Endothelial cell of umbilical vein (primary cell): ENCODE results near the gene VPS13A. TPM values are rescaled to one million over a fixed set of nuclear protein-coding genes. Genes with fewer than 3 reads are reported as not detected.

Experiments
- BruUV-seq: library from RNA; stranded (reverse); fragments of 400-500 nt; replicated peaks from 2 replicates; lab custom pipeline; 2021; lab: Mats Ljungman, UMichigan
- CTCF ChIA-PET: fragments of 300-600, 350-600 bp; sonication (Branson Sonifier 250); formaldehyde crosslinking; loops from one replicate; lab custom pipeline; 2021; ENCODE audit warnings: antibody characterized with exemption, inconsistent platforms; lab: Charles Lee
- POLR2A ChIA-PET: fragments of 300-600, 350-600 bp; sonication (Branson Sonifier 250); formaldehyde crosslinking; loops from one replicate; lab custom pipeline; 2021; ENCODE audit warnings: antibody characterized with exemption, inconsistent platforms; lab: Charles Lee
- DNase-seq: peaks from one replicate; pipeline ENCODE4 v3.0.0-alpha.2; 2011; ENCODE audit warnings: low read depth, low spot score
- FAIRE-seq: peaks from 2 replicates; lab custom pipeline; 2011; peaks lifted over from hg19 to GRCh38; lab: Jason Lieb, UNC
- H2AFZ ChIP-seq: 2 replicates; pipeline ENCODE4 v1.6.0; 2012; ENCODE audit warnings: low read depth, low read length, control low read depth, inconsistent platforms
- H3K27ac ChIP-seq: 2 replicates; pipeline ENCODE4 v1.5.1; 2011; ENCODE audit warnings: low read depth, mild to moderate bottlenecking, control low read depth, low read length, moderate library complexity; ENCODE audit not compliant: insufficient read depth
- H3K27me3 ChIP-seq, 2 experiments: 2 replicates each; pipeline versions ENCODE4 v1.6.0 to v1.6.1; 2011; ENCODE audit warnings: low read length in 2 of 2, mixed read lengths in 1 of 2; ENCODE audit not compliant: control insufficient read depth in 2 of 2, insufficient read depth in 2 of 2
- H3K36me3 ChIP-seq, 2 experiments: 2 replicates in 1 of 2; 3 replicates in 1 of 2; pipeline ENCODE4 v1.5.1; 2011; ENCODE audit warnings: low read length in 2 of 2, mild to moderate bottlenecking in 1 of 2, moderate library complexity in 1 of 2; ENCODE audit not compliant: control insufficient read depth in 2 of 2, insufficient read depth in 2 of 2; ENCODE audit errors: extremely low read depth in 1 of 2
- H3K4me1 ChIP-seq: 3 replicates; pipeline ENCODE4 v1.5.1; 2011; ENCODE audit warnings: mild to moderate bottlenecking, low read length; ENCODE audit not compliant: control insufficient read depth, insufficient read depth; ENCODE audit errors: extremely low read depth
- H3K4me2 ChIP-seq: 2 replicates; pipeline ENCODE4 v1.6.1; 2011; ENCODE audit warnings: low read length, control low read depth, mixed read lengths; ENCODE audit not compliant: insufficient read depth
- H3K4me3 ChIP-seq, 3 experiments: fragments of 200-600 bp in 1 of 3; sonication (generic), shearing (Covaris generic) in 1 of 3; replicated peaks in 1 of 3; 2 replicates each; pipeline ENCODE4 v1.5.1; 2011 to 2016; ENCODE audit warnings: control low read depth in 3 of 3, low read length in 3 of 3, mild to moderate bottlenecking in 2 of 3, inconsistent platforms in 1 of 3, low read depth in 1 of 3, moderate library complexity in 1 of 3; ENCODE audit not compliant: insufficient read depth in 1 of 3
- H3K79me2 ChIP-seq: 2 replicates; pipeline ENCODE4 v1.6.0; 2012; ENCODE audit warnings: low read length, inconsistent platforms; ENCODE audit not compliant: control insufficient read depth, insufficient read depth
- H3K9ac ChIP-seq: replicated peaks from 2 replicates; pipeline ENCODE3; 2011; ENCODE audit warnings: low read length, control low read depth; ENCODE audit not compliant: insufficient read depth; ENCODE audit errors: extremely low read depth
- H3K9me1 ChIP-seq: replicated peaks from 3 replicates; pipeline ENCODE4 v1.6.0; 2011; ENCODE audit warnings: mild to moderate bottlenecking, low read length; ENCODE audit not compliant: control insufficient read depth, insufficient read depth; ENCODE audit errors: extremely low read depth
- H3K9me3 ChIP-seq: replicated peaks from 2 replicates; pipeline ENCODE4 v1.5.1; 2012; ENCODE audit warnings: low read length, inconsistent platforms; ENCODE audit not compliant: control insufficient read depth, insufficient read depth
- H4K20me1 ChIP-seq: replicated peaks from 2 replicates; pipeline ENCODE3; 2011; ENCODE audit warnings: mild to moderate bottlenecking, low read length; ENCODE audit not compliant: control insufficient read depth, insufficient read depth; ENCODE audit errors: extremely low read depth
- CTCF ChIP-seq, 2 donors: IDR thresholded peaks; 1 replicate in 1 of 2; 2 replicates in 1 of 2; pipeline ENCODE4 v1.5.1; 2011; ENCODE audit warnings: low read length in 2 of 2, mild to moderate bottlenecking in 2 of 2, moderate library complexity in 2 of 2, control low read depth in 1 of 2, inconsistent platforms in 1 of 2, low read depth in 1 of 2; ENCODE audit not compliant: insufficient read depth in 1 of 2; ENCODE audit errors: extremely low read depth in 1 of 2
- EZH2 ChIP-seq: IDR thresholded peaks from 2 replicates; pipeline ENCODE4 v1.6.1; 2012; ENCODE audit warnings: borderline replicate concordance, low read depth, mild to moderate bottlenecking, moderate library complexity, low read length, inconsistent platforms; ENCODE audit not compliant: severe bottlenecking
- FOS ChIP-seq: IDR thresholded peaks from 2 replicates; pipeline ENCODE4 v1.6.1; 2011; ENCODE audit warnings: mild to moderate bottlenecking, low read length, moderate library complexity, borderline replicate concordance; ENCODE audit not compliant: insufficient read depth
- GATA2 ChIP-seq: IDR thresholded peaks from 2 replicates; pipeline ENCODE4 v1.7.0; 2011; ENCODE audit warnings: low read depth, mild to moderate bottlenecking, moderate library complexity, mixed read lengths, low read length; ENCODE audit not compliant: insufficient read length, insufficient read depth
- JUN ChIP-seq: IDR thresholded peaks from 2 replicates; pipeline ENCODE4 v1.6.1; 2011; ENCODE audit warnings: borderline replicate concordance, low read depth; ENCODE audit not compliant: insufficient read length, insufficient read depth
- MAX ChIP-seq: IDR thresholded peaks from 2 replicates; pipeline ENCODE4 v1.6.1; 2011; ENCODE audit not compliant: insufficient read depth, insufficient read length
- MYC ChIP-seq: IDR thresholded peaks from one replicate; pipeline ENCODE4 v1.6.1; 2011; ENCODE audit warnings: mild to moderate bottlenecking, low read depth, low read length
- POLR2A ChIP-seq: IDR thresholded peaks from 2 replicates; pipeline ENCODE4 v1.6.1; 2012; ENCODE audit warnings: low read depth, mild to moderate bottlenecking, control low read depth, low read length
- POLR2AphosphoS5 ChIP-seq: IDR thresholded peaks from 2 replicates; pipeline ENCODE4 v1.6.1; 2012; ENCODE audit warnings: low read depth, mild to moderate bottlenecking, control low read depth, low read length, moderate library complexity; ENCODE audit not compliant: insufficient read depth
- dilution Hi-C: fragments of 300-500 bp; cut with MboI; formaldehyde crosslinking; loops from one replicate; pipeline ENCODE4 v1.15.0; 2019; ENCODE audit warnings: low sequenced_read_pairs; ENCODE audit not compliant: extremely low pct_ligation_motif_present
- intact Hi-C: fragments of 100-400 bp; cut with micrococcal nuclease; formaldehyde crosslinking; loops from one replicate; pipeline ENCODE4 v1.10.0; 2022
- polyA plus RNA-seq, 4 experiments: library from polyadenylated mRNA; depleted of rRNA in 3 of 4; stranded (reverse) in 3 of 4; unstranded in 1 of 4; fragments of >200 nt; gene quantifications; 2 replicates each; pipeline versions ENCODE4 v1.2.1 to v1.2.3, GENCODE V29; 2011 to 2012; ENCODE audit warnings: missing spikeins in 1 of 4
- total RNA-seq: library from RNA; stranded (reverse); gene quantifications from 2 replicates; pipeline ENCODE4 v1.2.3, GENCODE V29; 2021

VPS13A gene
- total and polyA plus RNA-seq, 2 donors (not counting 3 experiments of a cell fraction or from before 2014, with no cell fraction given) = 4.7 to 33.3 TPM

- Histone ChIP-seq H3K4me2 (no peak overlapping the region), H3K9ac (no peak overlapping the region), H3K79me2 (no peaks in the 10 kb centered on the region), H3K9me1 (no peaks in the 10 kb centered on the region), H3K9me3 (no peaks in the 10 kb centered on the region), H2AFZ (no peak overlapping the region), H3K4me1 (no peaks in the 10 kb centered on the region), H3K36me3 (no peaks in the 10 kb centered on the region), H3K4me3 (no peak overlapping the region), H3K27me3 (no peaks in the 10 kb centered on the region), H4K20me1 (no peaks in the 10 kb centered on the region), H3K27ac (no peak overlapping the region)
- dilution Hi-C loops (no loop called here), intact Hi-C loops (loop anchor here (1.0 to 10.0 kb wide), 12 partner anchors 25 to 757 kb away; no protein-coding TSS in a partner anchor)
- TF ChIP-seq GATA2 (no peak), CTCF (IDR thresholded peaks at IDR 0.05; ENCODE audit: extremely low read depth in 1 of 2, insufficient read depth in 1 of 2, low read depth in 1 of 2, low read length in 2 of 2) (peak; percentile 79 to 88)
- BruUV-seq = no TSS peak
- CTCF ChIA-PET = interaction anchor here (0.6 to 9.4 kb wide), 40 partner anchors 9 to 663 kb away, joined by 3 to 214 read pairs (median 5); partner anchors contain the start of gene GNA14
- DNase-seq (peak; percentile 63), FAIRE-seq (peak; percentile 96)
- POLR2A ChIA-PET = no interaction called here
Observed at GRCh38 chr9:77457916-77458592, 280.7 kb downstream of the VPS13A start.

GRCh38 chr9:77460938-77461337 lies 283.6 kb downstream of the VPS13A start:
- TF ChIP-seq EZH2 (no peak), JUN (no peak), GATA2 (no peak), FOS (no peak), MYC (no peak), MAX (no peak), POLR2AphosphoS5 (no peak), POLR2A (no peak), CTCF (IDR thresholded peaks at IDR 0.05; ENCODE audit: extremely low read depth in 1 of 2, insufficient read depth in 1 of 2, low read depth in 1 of 2, low read length in 2 of 2) (no peak)
- no peak for FAIRE-seq
- no peaks in the 10 kb centered on the region for H3K9me3 ChIP-seq
- no peak overlapping the region for H3K4me3 ChIP-seq
- no peak for DNase-seq
- dilution Hi-C loops = no loop called here
- H2AFZ ChIP-seq = no peak overlapping the region
- H3K4me1 ChIP-seq = no peaks in the 10 kb centered on the region
- intact Hi-C loops = no loop called here
- no peaks in the 10 kb centered on the region for H3K79me2 ChIP-seq
- ChIA-PET CTCF (interaction anchor here (0.8 to 9.4 kb wide), 6 partner anchors 17 to 661 kb away, joined by 3 to 214 read pairs (median 4); partner anchors contain the start of gene GNA14), POLR2A (no interaction called here)
- H3K27me3 ChIP-seq = no peaks in the 10 kb centered on the region
- H3K36me3 ChIP-seq = no peaks in the 10 kb centered on the region
- H4K20me1 ChIP-seq = no peaks in the 10 kb centered on the region
- no peaks in the 10 kb centered on the region for H3K9me1 ChIP-seq
- H3K4me2 ChIP-seq = no peak overlapping the region
- no peak overlapping the region for H3K27ac ChIP-seq
- no TSS peak for BruUV-seq
- no peak overlapping the region for H3K9ac ChIP-seq
